ENCODE data around the gene PDCD1.
"Not testable (repeated sequence)": the region's sequence is repeated elsewhere in the genome, so short reads cannot be mapped to it uniquely, and the experiment has no call there.

The PDCD1 gene

DNA sequence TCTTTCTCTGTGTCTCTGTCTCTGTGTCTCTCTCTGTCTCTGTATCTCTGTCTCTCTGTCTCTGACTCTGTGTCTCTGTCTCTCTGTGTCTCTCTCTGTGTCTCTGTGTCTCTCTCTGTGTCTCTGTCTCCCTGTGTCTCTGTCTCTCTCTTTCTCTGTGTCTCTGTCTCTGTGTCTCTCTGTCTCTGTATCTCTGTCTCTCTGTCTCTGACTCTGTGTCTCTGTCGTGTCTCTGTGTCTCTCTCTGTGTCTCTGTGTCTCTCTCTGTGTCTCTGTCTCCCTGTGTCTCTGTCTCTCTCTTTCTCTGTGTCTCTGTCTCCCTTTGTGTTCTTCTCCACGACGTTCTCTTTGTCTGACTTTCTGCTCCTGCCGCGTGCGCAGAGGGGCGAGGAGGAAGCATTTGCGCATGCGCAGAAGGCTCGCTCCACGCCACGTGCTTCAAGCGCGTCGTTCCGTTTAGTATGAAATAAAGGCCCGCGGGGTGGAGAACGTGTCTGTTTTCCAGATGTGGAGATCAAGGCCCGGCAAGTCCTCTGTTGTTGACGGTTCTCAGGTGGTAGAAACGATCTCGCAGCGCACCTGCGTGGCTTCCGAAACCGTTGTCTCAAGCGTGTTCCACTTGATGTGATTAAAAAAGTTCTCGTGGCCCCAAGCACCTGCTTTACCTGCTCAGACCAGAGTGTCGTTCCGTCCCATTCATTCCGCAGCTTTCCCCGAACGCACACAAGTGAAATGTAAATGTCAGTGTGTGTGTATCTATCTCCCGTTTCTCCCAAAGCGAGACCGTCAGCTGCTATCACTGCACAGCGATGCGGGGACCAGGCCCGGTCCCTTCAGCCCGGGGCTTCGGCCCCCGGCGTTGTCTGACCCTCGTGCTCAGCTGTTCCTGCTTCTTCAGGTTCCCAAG lies 34.9 kb downstream of the PDCD1 start:
- DNase-seq, result peak; percentile 64

DNA sequence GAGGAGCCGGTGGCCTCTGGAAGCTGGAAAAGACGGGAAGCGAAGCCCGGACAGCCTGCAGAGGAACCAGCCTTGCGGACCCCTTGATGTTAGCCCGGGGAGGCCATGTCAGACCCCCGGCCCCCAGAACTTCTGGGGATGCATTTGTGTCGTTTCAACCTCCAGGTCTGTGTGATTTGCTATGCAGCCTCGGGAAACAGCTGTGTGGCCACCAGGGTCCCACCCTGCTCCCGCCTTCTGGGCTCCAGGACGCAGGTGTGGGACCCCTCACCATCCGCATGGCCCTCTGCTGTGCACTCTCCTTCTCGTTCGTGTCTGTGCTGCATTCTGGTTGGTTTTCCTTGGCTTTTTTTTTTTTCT lies 36.5 kb downstream of the PDCD1 start:
- DNase-seq, result no peak

DNA sequence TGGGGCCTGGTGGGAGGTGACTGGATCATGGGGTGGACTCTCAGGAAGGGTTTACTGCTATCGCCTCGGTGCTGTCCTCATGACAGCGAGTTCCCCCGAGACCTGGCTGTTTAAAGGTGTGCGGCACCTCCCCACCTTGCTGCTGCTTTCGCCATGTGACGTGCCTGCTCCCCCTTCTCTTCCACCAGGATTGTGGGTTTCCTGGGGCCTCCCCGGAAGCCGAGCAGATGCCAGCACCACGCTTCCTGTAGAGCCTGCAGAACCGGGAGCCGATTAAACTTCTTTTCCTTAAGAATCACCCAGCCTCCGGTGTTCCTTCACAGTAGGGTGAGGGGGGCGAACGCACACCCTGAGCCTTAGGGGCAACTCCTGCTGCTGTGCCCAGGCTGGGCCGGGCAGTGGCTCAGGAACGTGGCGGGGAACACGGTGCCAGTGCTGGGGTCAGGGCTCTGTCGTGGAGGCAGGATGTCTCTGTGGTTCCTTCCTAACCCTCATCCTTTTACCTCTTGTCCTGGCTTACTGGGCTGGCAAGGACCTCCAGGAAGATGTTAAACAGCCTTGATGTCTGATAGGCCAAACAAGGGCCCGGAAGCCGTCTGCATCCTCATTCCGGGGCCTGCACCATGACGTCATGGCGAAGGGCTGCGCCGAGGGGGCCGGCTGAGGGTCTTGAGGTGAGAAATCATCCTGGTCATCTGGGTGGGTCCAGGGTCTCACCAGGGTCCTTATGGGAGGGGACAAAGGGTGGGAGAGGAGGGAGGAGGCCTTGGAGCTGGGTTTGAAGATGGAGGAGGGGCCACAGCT lies 37.0 kb downstream of the PDCD1 start:
- no peak for DNase-seq

DNA sequence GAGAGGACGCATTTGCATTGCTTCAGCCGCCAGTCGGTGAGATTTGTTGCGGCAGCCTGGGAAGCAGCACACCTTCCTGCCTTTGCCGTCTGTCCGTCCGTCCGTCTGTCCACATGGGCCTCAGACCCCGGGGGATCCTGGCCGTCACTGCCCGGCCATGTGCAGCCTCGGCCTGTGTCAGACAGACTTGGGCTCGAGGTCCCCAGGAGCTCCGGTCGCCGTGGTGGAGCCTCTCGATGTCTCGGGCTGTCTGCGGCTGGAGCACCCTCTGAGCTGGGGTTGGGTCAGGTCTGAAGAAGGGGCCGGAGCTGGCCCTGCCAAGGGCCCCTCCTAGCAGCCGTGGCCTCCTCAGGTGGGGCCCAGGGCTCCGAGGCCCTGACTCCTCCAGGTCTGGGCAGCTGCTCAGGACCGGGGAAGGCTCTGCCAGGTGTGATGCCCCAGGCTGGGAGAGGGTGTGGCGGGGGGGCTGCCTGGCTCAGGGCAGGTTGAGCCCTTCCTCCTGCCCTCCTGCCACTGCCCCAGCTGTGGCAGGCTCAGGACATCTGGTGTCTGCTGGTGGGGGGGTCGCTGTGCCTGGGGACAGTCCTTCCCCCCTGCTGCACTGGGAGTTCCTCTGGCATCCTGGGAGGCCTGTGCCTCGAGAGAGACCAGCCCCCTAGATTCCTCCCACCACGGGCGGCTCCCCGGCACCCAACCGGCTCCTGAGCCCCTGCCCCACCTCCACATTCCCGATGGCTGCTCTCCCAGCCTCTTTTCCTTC lies 37.9 kb downstream of the PDCD1 start:
- no peak for DNase-seq

DNA sequence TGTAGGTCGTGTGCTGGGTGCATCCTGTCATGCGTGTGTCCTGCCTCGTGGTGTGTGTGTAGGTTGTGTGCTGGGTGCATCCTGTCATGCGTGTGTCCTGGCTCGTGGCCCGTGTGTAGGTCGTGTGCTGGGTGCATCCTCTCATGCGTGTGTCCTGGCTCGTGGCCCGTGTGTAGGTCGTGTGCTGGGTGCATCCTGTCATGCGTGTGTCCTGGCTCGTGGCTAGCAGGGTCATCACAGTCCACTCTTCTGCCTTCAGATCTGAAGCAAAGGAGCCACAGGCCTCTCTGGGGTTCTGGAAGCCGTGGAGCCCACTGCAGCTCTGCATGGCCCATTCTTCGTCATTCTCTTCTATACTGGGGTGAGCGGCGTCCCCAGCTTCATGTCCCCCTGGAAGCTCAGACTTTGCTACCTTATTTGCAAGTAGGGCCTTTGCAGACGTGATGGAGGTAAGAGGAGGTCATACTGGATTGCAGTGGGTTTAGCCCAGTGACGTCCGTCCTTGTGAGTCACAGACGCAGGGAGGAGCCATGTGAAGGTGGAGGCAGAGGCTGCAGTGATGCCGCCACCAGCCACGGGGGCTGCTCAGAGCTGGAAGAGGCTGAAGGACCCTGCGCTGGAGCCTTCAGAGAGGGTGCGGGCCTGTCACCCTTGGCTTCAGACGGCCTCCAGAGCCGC lies 38.6 kb downstream of the PDCD1 start:
- peak; percentile 56 for DNase-seq

DNA sequence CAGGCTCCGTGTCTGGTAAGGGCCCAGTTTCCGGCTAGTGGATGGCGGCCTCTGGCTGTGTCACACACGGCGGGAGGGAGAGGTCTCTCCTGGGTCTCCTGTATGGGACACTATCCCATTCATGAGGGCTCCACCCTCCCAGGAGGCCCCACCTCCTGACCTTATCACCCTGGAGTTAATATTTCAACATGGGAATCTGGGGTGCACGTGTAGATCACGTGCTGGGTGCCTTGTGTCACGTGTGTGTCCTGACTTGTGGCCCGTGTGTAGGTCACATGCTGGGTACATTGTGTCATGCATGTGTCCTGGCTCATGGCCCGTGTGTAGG lies 39.8 kb downstream of the PDCD1 start:
- no peak for DNase-seq

DNA sequence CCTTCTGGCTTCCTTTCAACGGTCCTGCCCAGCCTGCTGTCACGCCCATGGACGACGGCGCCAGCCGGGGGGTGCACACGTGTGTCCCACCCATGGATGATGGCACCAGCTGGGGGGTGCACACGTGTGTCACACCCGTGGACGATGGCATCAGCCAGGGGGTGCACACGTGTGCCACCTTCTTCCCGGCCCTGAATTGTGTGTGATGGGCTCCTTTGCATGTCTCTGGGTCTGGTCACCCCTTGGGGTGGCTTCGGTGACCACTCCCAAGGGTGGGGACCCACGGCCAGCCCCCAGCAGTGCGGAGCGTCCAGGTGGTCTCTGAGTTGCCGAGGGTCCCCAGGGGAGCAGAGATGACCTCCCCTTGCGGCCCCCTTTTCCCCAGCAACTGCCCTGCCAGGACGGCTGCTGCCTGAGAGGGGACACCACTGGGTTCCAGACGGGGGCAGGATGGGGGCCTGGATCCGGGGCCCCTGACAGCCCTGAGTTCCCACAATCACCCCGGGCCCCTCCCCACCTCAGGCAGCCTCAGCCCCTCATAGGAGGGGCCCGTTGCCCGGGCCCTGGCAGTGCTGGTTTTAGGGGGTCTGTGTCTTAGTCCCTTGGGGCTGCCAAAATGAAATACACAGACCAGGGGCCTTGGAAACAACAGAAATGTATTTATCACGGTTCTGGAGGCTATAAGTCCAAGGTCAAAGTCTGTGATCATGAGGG lies 40.3 kb downstream of the PDCD1 start:
- no peak for DNase-seq

DNA sequence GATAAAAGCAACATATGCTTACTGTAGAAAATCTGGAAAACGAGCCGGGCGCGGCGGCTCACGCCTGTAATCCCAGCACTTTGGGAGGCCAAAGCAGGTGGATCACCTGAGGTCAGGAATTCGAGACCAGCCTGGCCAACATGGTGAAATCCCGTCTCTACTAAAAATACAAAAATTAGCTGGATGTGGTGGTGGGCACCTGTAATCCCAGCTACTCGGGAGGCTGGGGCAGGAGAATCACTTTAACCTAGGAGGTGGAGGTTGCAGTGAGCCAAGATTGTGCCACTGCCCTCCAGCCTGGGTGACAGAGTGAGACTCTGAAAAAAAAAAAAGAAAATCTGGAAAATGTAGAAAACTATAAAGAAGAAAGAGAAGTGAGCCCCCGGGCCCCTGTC lies 40.9 kb downstream of the PDCD1 start:
- not testable (repeated sequence) for DNase-seq

DNA sequence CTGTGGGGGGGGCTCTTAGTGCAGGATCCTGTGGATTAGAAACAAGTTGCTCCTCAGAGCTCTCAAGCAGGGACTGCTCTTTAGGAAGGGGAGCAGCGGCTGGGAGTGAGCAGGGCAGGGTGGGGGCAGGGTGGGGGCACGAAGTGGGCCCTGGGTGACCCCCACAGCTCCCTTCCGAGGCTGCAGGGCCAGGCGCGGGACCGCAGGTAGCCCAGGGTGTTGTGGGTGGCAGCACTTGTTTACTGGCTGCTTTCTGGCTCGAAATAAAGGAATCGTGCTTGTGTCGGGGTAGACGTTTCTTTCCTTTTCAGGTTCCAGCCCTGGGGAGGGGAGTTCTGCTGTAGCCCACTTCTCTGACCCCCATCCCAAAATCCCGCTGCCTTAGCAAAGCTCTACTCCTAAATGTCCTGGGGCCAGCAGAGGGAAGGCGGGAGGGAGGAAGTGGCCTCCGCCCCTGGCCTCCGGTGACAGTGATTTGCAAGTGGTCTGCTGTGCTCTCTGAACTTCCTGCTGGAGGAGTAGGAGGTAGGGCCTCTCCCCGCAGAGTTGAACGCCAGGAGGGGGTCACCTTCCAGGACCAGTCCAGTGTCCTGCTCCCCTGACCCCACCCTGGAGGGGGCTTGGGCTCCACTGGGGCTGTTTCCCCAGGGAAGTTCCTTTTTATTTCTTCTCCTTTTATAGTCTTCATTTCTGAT lies 41.4 kb downstream of the PDCD1 start:
- DNase-seq, result peak; percentile 32

DNA sequence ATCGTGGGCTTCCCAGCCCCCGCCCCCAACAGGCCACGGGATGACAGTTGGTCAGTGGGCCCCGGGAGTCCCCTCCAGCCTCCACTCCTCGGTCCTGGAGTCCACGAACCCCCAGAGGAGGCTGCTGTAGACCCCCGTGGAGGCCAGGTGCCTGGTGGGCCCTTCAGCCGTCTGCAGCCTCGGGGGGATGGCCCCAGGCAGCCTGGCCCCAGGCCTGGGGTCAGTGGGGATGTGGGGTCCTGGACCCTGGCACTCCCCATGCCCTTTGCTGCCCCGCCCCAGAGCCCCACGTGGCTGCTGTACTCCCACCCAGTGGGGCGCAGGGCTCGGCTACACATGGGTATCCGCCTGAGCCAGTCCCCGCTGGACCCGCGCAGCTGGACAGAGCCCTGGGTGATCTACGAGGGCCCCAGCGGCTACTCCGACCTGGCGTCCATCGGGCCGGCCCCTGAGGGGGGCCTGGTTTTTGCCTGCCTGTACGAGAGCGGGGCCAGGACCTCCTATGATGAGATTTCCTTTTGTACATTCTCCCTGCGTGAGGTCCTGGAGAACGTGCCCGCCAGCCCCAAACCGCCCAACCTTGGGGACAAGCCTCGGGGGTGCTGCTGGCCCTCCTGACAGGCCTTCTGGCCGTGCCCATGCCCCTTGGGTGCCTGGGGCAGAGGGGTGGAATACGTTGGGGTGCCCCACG lies 42.1 kb downstream of the PDCD1 start:
- DNase-seq, result no peak

DNA sequence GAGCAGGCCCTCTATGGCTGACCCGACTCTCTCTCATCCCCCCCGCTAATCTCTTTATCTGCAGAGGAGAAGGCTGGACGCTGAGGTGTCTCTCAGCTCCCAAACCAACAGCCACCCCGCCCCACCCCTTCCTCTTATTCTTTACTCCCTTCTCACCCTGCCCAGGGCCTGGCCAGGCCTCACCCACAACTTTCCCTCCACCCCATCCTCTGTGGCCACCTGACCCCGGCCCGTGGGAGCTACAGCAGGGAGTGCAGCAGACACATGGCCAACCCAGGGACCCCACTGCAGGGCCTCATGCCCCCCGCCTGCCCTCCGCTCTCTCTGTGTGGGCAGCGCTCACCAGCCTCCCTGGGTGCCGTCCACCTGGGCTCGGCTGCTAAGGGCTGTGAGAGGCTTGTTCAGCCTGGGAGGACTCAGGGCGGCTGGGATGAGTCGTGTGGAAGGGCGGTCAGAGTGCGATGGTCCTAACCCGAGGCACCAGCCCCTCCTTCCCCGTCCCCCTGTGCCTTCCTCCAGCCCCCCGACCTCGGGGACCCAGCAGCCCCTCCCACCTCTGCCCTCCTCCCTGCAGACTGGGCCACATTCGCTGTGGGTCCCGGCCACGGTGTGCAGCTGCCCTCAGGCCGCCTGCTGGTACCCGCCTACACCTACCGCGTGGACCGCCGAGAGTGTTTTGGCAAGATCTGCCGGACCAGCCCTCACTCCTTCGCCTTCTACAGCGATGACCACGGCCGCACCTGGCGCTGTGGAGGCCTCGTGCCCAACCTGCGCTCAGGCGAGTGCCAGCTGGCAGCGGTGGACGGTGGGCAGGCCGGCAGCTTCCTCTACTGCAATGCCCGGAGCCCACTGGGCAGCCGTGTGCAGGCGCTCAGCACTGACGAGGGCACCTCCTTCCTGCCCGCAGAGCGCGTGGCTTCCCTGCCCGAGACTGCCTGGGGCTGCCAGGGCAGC lies 42.9 kb downstream of the PDCD1 start:
- peak; percentile 39 for DNase-seq

DNA sequence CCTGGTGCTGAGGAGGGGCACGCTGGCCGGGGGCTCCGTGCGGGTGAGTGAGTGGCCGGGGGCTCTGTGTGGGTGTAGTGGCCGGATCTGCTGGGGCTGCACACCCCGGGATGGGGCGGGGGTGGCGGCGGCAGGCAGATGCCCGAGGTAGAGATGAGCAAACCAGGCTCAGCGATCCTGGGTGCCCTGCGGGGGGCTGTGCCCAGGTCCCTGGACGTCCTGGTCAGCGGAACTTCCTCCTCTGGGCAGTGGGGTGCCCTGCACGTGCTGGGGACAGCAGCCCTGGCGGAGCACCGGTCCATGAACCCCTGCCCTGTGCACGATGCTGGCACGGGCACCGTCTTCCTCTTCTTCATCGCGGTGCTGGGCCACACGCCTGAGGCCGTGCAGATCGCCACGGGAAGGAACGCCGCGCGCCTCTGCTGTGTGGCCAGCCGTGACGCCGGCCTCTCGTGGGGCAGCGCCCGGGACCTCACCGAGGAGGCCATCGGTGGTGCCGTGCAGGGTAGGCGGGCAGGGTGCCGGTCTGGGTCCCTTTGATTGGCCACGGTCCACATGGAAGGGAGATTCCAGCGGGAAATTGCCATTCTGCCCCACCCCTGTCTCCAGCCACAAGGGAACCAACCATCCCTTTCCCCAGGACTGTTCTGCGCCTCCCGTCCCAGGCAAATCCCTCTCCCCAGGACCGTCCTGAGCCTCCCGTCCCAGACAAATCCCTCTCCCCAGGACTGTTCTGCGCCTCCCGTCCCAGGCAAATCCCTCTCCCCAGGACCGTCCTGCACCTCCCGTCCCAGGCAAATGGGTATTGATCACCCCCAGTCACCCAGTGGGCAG lies 43.8 kb downstream of the PDCD1 start:
- DNase-seq, result peak; percentile 36

DNA sequence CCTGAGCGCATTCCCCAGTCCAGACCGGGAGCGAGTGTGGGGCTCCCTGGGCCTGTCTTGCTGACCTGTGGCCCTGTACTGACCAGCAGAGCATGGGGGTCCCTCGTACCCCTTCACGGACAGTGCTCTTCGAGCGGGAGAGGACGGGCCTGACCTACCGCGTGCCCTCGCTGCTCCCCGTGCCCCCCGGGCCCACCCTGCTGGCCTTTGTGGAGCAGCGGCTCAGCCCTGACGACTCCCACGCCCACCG lies 44.4 kb downstream of the PDCD1 start:
- no peak for DNase-seq

DNA sequence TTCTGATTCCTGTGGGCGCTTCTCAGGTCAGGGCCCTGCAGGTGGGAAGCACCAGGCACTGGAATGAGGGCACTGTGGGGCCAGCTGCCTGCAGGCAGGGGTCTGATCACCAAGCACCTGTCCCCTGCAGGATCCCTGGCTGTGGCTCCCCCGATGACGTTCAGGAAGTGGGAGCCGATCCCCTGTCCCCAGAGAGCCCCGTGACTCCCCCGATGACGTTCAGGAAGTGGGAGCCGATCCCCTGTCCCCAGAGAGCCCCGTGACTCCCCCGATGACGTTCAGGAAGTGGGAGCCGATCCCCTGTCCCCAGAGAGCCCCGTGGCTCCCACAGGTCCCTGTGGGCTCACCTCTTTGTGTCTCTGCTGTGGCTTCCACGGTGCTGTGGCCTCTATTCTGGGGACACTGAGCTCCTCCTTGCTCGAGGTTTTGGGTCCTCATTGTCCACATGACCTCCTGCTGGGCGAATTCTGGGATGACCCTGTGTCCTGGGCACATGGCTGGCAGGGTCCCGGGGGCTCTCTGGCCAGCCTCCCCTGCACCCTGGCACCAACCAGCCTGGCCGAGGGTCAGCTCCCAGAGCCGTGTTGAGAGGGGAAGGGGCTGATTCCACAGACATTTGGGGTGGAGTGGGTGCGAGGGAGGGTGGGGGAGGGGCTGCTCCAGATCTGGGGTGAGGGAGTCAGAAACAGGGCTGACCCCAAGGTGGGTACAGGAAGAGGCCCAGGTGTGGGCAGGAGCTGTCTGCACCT lies 44.9 kb downstream of the PDCD1 start:
- DNase-seq, result no peak

DNA sequence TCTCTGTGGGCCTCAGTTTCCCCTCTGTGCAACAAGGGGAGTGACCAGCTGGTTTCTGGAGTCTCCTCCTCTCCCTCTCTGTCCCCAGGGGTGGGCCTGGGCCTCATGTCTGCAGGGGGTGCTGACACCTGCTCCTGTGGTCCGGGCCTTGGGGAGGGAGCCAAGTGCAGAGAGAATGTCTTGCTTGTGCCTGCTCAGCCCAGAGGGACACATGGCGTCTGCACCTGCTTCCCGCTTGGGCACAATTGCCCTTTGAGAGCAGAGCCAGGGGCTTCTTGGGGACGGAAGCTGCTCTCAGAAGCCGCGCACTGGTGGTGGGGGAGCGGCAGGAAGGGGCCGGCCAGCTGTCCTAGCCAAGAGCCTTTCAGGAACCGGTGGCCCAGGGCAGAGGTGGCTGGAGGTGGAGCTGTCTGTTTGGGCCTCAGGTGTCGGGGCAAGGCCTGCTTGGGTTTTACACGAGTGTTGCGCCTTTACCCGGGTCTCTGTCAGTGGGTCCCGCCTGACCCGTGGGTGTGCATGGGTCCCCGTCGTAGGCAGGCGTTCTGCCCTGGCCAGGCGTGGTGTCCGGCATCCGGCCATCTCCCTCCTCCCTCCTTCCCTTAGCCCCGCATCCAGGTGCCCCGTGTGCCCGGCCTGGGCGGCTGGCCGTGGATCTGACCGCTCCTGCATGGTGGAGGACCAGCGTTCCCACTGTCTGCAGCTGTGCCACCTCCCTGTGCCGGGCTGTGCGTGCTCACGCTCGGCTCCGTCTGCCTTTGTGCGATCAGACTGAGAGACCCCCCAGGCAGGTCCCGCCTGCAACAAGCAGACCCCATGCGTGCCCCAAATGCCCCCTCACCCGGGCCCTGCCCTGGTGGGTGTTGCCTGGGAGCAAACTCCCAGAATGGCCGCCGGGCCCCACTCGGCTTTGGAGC lies 45.7 kb downstream of the PDCD1 start:
- peak; percentile 26 for DNase-seq

DNA sequence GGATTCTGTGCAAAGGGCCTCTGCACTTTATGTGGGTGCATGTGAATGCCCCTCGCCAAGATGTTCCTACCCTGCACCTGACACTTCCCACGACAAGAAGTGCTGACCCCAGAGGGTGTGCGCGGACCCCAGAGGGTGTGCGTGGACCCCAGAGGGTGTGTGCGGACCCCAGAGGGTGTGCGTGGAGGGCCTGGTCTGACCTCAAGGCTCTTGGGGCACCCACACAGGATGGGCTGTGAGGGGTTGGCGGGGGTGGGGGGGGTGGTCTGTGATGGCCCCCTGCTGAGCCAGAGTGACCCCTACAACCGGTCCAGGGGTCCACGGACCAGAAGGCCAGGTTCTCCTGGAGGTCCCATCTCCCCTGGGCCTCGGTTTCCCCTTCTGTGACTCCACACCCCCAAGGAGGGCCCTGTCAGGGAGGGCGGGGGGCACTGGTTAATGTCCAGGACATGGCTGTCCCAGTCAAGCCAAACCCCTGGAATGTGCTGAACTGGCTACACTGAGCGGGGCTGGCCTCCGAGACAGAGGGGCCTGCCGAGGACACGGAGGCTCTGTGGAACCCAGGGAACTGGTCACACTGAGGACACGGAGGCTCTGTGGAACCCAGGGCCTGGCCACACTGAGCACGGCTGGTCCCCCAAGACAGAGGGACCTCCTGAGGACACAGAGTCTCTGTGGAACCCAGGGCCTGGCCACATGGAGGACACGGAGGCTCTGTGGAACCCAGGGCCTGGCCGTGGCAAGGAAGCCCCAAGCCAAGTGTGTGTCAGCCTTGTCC lies 46.6 kb downstream of the PDCD1 start:
- DNase-seq, result no peak

All from DMS53 (cell line).